A549 treated with CpdA at 1 μM for 4 hours (cell line): ENCODE measurements around the gene EMSY. TPM values are rescaled to one million over a fixed set of nuclear protein-coding genes. Genes with fewer than 3 reads are reported as not detected.

Experiments used
- total RNA-seq: library from RNA; stranded (reverse); fragments of 200-300 nt; extraction: Qiagen RNA extraction; gene quantifications from 5 replicates; pipeline ENCODE4 v1.2.3, GENCODE V29; 2022; ENCODE audit warnings: low read depth

The EMSY gene
- 10.3 to 19.5 TPM (median 13.4 TPM) in 5 replicates for total RNA-seq

GRCh38 chr11:76444384-76445120, at the start of gene EMSY:
EMSY (plus strand) TSS chr11:76445018; CDS start chr11:76446939, 1,921 bp downstream.

Other genes with a start within 250 kb of the EMSY start
- gene WNT11, start 238.5 kb upstream of the EMSY start, total RNA-seq, result 0.35 to 1.5 TPM (median 0.97 TPM) in 5 replicates
- gene THAP12, start 63.9 kb upstream of the EMSY start, total RNA-seq, result 43.9 to 52.6 TPM (median 45.4 TPM) in 5 replicates
- 0.68 to 1.7 TPM (median 1.1 TPM) in 5 replicates for gene GVQW3, start 63.7 kb upstream of the EMSY start, total RNA-seq
- gene LRRC32, start 225.7 kb downstream of the EMSY start, total RNA-seq, result 0.09 to 0.30 TPM (median 0.15 TPM) in 5 replicates